ENCODE measurements around the gene RAB26.

The RAB26 gene

GRCh38 chr16:2159175-2159838 lies 10.9 kb downstream of the RAB26 start:
- DNase-seq (ENCODE audit: low read depth in 2 of 3, low spot score in 1 of 3), result no peak

GRCh38 chr16:2160915-2161551 lies 12.6 kb downstream of the RAB26 start:
- no peak for DNase-seq (ENCODE audit: low read depth in 2 of 3, low spot score in 1 of 3)

- DNase-seq (ENCODE audit: low read depth in 2 of 3, low spot score in 1 of 3), result no peak
Observed at GRCh38 chr16:2161911-2162310, 13.5 kb downstream of the RAB26 start.

GRCh38 chr16:2162676-2163118 lies 14.3 kb downstream of the RAB26 start:
- DNase-seq (ENCODE audit: low read depth in 2 of 3, low spot score in 1 of 3), result no peak

- no peak for DNase-seq (ENCODE audit: low read depth in 2 of 3, low spot score in 1 of 3)
Observed at GRCh38 chr16:2163211-2163881, 14.9 kb downstream of the RAB26 start.

- DNase-seq (ENCODE audit: low read depth in 2 of 3, low spot score in 1 of 3), result no peak
Observed at GRCh38 chr16:2165861-2166260, 17.4 kb downstream of the RAB26 start.

- DNase-seq (ENCODE audit: low read depth in 2 of 3, low spot score in 1 of 3), result no peak
Observed at GRCh38 chr16:2166263-2167067, 18.0 kb downstream of the RAB26 start.

- DNase-seq (ENCODE audit: low read depth in 2 of 3, low spot score in 1 of 3), result no peak
Observed at GRCh38 chr16:2167068-2167638, 18.7 kb downstream of the RAB26 start.

GRCh38 chr16:2170080-2170479 lies 21.7 kb downstream of the RAB26 start:
- no peak for DNase-seq (ENCODE audit: low read depth in 2 of 3, low spot score in 1 of 3)

GRCh38 chr16:2170587-2171435 lies 22.4 kb downstream of the RAB26 start:
- DNase-seq (ENCODE audit: low read depth in 2 of 3, low spot score in 1 of 3), result no peak

- DNase-seq (ENCODE audit: low read depth in 2 of 3, low spot score in 1 of 3), result no peak
Observed at GRCh38 chr16:2171601-2172178, 23.3 kb downstream of the RAB26 start.

- no peak for DNase-seq (ENCODE audit: low read depth in 2 of 3, low spot score in 1 of 3)
Observed at GRCh38 chr16:2172688-2173335, 24.4 kb downstream of the RAB26 start.

GRCh38 chr16:2173366-2173765 lies 24.9 kb downstream of the RAB26 start:
- DNase-seq (ENCODE audit: low read depth in 2 of 3, low spot score in 1 of 3), result no peak

- no peak for DNase-seq (ENCODE audit: low read depth in 2 of 3, low spot score in 1 of 3)
Observed at GRCh38 chr16:2173916-2174315, 25.5 kb downstream of the RAB26 start.

GRCh38 chr16:2174396-2175131 lies 26.1 kb downstream of the RAB26 start:
- DNase-seq (ENCODE audit: low read depth in 2 of 3, low spot score in 1 of 3), result no peak

- no peak for DNase-seq (ENCODE audit: low read depth in 2 of 3, low spot score in 1 of 3)
Observed at GRCh38 chr16:2175454-2175853, 27.0 kb downstream of the RAB26 start.

- DNase-seq (ENCODE audit: low read depth in 2 of 3, low spot score in 1 of 3), result no peak
Observed at GRCh38 chr16:2176047-2176446, 27.6 kb downstream of the RAB26 start.

GRCh38 chr16:2177101-2177500 lies 28.7 kb downstream of the RAB26 start:
- DNase-seq (ENCODE audit: low read depth in 2 of 3, low spot score in 1 of 3), result no peak

GRCh38 chr16:2177561-2177960 lies 29.1 kb downstream of the RAB26 start:
- no peak for DNase-seq (ENCODE audit: low read depth in 2 of 3, low spot score in 1 of 3)

Data from stimulated activated CD4-positive, alpha-beta T cell treated with anti-CD3 and anti-CD28 coated beads, Interleukin-12 subunit alpha, Interleukin-12 subunit beta, amount 100 ng/mL, for 48 hours (primary cell).